Measurements from ENCODE around the gene ARMS2.

DNA sequence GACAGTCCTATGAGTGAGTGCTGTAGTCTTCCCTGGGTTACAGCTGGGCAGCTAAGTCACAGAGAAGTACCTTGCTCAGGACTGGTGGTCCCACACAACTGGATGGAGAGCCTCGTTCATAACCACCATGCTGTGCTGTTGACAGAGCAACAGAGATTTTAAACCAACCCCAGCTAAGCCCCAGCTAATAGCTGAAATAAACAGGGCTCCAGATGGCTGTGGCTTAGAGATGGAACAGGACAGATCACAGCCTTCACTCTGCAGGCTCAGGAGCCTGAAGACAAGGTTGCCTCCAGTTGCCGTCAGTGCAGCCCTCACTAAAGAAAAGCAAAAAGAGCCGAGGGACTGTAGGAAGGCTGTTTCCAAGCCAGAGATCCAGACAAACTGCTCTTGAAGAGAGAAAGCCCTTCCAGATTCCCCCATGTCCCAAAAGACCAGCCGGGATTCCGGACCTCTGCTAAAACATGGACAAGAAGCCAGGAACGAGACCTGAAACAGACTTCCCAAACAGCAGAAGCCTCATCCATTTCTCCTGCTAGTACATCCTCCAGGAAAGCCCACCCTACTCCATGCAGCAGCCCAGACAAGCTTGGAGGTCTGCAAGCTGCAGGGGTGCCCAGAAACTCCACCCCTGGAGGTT lies 11.1 kb downstream of the ARMS2 start:
- TF ChIP-seq POLR2A (IDR thresholded peaks at IDR 0.05), result no peak
- TF ChIP-seq, protein P1, sequence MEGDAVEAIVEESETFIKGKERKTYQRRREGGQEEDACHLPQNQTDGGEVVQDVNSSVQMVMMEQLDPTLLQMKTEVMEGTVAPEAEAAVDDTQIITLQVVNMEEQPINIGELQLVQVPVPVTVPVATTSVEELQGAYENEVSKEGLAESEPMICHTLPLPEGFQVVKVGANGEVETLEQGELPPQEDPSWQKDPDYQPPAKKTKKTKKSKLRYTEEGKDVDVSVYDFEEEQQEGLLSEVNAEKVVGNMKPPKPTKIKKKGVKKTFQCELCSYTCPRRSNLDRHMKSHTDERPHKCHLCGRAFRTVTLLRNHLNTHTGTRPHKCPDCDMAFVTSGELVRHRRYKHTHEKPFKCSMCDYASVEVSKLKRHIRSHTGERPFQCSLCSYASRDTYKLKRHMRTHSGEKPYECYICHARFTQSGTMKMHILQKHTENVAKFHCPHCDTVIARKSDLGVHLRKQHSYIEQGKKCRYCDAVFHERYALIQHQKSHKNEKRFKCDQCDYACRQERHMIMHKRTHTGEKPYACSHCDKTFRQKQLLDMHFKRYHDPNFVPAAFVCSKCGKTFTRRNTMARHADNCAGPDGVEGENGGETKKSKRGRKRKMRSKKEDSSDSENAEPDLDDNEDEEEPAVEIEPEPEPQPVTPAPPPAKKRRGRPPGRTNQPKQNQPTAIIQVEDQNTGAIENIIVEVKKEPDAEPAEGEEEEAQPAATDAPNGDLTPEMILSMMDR (IDR thresholded peaks at IDR 0.05), result no peak

All from right lobe of liver (tissue), 4 donors.